GM19238 (cell line): ENCODE results near the gene CDK6.
"Not testable (repeated sequence)": the region's sequence is repeated elsewhere in the genome, so short reads cannot be mapped to it uniquely, and the experiment has no call there.

Experiments used
- DNase-seq: peaks from one replicate; pipeline ENCODE4 v3.0.0; 2011; ENCODE audit warnings: low spot score; ENCODE audit not compliant: insufficient read length

The CDK6 gene

DNA sequence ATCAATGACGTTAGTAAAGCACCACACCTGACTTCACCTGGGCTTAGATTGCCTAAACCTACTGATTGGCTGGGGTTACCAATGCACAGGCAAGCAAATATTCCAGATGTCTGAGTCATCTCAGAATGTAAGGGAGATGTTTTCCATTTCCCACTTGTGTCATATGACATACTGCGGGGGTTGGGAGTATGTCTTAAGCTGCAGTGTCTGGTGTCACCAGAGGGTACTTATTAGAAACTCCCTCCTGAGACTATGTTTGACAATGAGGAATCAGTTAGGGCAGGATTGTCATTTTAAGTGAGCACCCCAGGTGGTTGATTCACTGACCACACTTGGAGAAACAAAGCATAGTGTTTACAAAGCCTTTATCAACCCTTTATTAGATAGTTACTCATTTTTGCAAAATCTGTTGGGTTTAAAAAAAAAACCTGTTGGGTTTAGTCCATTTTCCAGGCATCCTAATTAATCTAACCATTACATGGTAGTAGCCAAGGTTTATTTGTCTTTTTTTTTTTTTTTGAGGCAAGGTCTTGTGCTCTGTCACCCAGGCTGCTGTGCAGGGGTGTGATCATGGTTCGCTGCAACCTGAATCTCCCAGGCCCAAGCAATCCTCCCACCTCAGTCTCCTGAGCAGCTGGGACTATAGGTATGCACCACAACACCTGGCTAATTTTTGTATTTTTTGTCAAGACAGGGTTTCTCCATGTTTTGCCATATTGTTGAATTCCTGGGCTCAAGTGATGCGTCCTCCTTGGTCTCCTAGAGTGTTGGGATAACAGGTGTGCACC is 72.5 kb downstream of the CDK6 start:
- no peak for DNase-seq

DNA sequence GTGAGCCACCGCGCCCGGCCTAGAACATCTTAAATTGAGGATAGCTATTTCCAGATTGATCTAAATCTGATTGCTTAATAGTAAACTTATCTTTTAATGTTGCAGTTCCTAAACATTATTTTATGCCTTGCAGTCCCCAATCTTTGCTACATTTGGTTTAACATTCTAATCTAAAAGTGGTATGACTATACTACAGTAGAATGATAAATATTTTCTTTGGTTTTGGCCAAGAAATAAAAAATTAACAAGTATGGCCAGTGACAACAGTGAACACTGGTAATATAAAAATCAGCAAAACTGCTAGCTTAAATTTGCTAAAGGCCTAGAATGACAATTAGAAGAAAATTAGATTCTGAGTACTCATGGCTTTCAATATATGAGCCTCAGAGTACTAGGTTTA is 73.5 kb downstream of the CDK6 start:
- DNase-seq = no peak

DNA sequence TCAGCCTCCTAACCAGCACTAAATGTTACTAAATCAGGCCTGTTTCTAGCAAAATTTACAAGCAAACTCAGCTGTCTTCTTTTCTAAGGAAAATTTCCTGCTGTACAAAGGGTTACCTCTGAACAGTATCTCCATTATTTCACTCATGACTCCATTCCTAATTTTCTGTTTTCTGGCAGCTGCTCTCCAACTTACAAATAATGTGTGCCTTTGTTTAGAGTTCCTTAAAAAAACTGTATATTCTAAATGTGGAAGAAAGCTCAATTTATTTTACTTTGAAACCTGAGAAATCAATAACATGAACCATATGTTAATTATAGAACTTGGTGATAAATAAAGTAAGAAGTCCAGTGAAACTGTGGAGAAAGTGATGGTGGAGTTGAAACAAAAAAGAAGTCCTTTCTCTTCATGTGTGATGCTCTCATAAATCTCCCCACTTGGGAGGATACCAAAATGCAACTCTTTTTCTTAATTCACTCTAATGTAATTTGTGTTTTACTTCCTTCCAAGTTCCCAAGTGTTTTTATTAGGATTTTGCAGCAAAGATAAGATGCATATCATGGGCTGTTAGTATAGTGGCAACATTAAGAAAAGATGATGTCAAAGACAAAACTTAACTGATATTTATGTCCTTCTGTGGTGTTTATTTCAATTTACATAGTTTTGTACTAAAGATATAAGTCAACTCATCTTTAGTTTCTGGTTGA is 74.8 kb downstream of the CDK6 start:
- DNase-seq = no peak

DNA sequence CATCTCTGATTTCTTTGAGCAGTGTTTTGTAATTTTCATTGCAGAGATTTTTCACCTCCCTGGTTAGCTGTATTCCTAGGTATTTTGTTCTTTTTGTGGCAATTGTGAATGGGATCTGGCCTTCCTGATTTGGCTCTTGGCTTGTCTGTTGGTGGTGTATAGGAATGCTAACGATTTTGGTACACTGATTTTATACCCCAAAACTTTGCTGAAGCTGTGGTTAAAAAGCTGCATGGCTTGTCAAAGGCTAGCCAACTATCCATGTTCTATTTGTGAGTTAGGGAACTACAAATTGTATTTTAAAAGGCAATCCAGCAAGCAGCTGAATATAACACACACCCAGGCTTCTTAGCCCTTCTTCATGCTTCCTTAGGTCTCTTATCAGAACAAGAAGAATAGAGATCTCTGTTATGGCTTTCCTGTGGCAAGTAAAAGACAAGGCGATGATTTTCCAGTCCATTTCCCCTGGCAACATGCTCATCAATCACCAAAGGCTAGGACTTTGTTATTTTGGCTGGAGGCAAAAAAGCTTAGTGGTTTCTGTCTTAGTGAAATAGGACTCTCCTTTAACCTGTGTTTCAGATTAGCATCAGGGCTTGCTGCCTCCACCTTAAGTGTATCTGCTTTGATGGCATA is 77.5 kb downstream of the CDK6 start:
- no peak for DNase-seq

DNA sequence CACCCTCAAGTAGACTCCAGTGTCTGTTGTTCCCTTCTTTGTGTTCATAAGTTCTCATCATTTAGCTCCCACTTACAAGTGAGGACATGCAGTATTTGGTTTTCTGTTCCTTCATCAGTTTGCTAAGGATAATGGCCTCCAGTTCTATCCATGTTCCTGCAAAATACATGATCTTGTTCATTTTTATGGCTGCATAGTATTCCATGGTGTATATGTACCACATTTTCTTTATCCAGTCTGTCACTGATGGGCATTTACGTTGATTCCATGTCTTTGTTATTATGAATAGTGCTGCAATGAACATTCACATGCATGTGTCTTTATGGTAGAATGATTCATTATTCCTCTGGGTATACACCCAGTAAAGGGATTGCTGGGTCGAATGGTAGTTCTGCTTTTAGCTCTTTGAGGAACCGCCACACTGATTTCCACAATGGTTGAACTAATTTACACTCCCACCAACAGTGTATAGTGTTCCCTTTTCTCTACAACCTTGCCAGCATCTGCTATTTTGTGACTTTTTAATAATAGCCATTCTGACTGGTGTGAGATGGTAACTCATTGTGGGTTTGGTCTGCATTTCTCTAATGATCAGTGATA is 79.0 kb downstream of the CDK6 start:
- not testable (repeated sequence) for DNase-seq

DNA sequence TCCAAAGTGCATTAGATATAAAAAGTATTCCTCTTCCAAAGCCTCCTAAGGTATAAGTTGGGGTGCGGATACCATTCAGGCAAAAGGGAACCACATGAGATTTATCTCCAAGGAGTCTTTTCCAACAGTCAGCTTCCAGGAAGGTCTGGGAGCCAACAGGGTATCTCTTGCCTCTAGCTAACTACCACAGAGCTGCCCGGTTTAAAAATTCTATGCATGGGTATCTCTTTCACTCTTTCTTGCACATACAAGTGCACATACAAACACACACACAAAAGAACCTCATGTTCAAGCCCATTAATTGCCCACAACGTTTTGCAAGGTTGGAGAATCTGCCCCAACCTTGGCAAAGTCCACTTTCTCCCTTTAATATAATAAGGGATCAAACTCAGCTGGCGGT is 80.7 kb downstream of the CDK6 start:
- no peak for DNase-seq

DNA sequence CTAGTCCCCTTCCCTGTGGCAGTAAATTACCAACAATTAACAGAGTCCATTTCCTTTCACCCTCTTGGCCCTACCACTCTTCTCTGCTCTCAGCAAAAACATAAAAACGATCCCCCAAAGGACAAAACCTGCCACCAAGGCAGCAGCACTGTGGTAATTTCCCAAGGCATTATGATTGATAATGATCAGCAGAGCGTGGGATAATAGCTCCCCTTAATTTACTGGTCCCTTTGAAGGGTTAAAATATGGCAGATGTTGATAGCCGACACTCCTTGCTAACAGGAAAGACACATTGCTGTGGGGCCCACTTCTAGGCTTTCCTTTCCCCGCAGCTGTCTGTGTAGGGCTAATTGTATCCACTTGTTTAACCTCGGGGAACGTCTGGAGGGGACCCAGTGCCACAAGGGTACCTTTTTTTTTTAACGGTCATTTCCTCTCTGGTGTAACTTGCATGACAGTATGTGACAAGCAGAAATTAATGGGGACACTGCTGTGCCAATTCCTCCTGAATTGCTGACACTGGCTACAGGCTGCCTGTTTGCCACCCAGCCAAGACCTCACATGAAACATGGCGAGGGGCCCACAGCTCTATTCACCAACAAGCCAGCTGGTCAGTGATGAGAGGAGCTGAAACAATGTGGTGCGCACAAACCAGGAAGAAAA is 81.3 kb downstream of the CDK6 start:
- DNase-seq = no peak

DNA sequence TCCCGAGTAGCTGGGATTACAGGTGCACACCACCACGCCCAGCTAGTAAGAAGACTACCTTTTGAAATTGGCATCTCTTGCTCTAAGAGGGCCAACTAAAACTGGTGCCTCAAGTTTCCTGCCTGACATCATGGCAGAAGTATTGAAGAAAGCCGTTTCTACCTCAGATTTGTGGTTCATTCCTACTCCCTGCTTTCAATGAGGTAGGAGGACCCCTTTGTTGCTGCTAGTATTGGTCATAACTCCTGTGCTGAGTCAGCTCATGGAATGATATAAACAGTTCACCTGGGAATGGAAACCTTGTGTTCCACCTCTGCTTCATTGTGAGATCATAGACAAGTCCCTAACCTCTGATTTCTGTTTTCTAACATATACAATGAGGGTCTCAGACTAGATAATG is 82.8 kb downstream of the CDK6 start:
- DNase-seq = no peak

DNA sequence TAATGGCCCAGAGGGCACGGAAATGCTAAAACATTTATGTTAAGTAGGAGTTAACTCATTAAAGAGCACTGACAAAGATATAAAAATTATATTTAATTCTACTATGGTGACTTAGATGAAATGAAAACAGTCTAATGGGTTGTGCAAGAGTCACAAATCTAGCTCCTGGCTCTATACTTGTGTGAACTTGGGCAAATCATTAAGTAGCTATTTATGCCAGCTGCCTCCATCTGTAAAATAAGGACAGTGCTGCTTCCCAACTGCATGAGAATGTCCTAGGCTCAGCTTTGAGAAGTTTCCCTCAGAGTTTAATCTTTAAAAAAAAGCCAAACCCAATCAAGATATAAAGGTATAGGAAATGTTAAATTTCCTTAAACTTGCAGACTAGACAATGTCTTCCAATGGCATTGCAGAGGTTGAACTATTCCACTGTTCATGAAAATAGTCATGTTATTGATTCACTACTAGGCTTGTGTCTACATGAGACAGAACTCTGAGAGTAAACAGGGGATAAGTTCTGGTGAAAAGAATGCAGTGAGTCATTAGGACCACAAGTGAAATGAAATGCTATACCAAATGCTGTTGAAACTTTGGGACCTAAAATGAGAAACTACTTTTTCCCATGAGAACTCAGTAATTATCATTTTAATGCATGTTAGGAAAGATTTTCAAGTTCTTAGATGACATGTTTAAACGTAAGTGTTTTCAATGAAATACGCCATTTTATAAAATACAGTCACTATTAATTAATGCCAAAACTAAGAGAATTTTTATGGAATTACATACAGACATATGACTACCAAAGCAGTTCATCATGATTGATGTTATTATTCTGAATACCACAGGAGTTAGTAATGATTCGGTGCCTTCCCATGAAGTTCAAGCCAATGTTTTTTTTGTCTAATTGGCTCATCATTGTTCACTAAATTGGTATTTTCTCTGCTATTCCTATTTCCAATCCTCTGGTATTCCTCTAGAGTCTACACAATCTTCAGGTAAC is 84.2 kb downstream of the CDK6 start:
- no peak for DNase-seq

DNA sequence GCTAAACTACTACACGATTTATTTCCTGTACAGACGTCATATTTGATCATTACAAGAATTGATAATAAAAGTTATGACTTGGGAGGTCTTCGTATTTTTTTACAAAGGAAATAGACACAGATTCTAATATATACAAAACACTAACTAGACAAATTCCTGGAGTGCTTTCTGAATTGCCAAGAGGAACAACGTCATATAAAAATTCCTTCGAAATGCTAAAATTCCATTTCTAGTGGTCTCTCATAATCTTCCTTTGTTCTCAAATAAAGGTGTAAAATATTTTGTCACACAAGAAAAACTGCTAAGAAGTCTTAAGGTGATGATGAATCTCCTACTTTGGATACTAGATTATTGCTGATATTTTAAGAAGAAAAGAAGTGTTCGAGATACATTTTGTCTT is 85.4 kb downstream of the CDK6 start:
- no peak for DNase-seq

DNA sequence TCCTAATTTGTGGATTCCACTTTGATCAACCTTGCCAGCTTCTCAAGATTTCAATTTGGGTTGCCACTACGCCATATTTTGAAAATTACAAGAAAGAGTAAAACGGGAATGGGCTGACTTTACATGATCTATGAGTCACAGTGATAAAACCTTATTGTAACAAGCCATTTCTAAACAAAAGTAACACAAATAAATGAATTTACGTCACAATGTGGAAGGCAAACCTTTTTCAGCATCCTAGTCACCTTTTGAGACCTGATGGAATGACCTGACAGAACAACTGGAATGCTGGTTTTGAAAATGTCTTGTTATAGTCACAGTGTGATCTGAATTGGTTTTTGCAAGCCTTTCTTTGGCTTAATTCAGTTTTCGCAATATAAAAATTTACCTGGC is 85.9 kb downstream of the CDK6 start:
- no peak for DNase-seq

DNA sequence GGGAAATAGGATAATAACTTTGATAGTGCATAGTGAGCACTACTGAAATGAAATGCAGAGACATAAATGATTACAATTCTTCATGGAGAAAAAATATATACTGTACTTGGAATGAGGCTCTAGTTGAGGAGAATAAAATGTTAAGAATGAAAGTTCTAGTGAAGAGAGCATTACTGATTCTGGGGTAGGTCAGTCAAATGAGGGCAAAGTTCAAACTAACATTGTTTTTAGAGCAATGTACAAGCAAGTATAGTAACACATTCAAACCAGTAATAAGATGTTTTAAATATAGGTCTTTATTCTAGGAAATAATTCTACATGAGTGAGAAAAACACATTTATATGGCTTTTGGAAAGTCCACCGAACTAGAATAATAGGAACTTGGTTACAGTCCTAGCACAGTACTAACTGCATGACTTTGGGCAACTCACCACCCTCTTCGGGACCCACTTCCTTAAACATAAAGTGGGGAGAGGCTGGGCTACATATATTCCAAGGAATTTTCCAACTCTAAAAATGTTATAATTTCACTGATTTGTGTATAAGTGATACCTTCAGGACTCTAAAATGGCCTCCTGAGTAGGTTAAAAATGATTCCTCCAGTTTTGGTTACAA is 86.4 kb downstream of the CDK6 start:
- no peak for DNase-seq

DNA sequence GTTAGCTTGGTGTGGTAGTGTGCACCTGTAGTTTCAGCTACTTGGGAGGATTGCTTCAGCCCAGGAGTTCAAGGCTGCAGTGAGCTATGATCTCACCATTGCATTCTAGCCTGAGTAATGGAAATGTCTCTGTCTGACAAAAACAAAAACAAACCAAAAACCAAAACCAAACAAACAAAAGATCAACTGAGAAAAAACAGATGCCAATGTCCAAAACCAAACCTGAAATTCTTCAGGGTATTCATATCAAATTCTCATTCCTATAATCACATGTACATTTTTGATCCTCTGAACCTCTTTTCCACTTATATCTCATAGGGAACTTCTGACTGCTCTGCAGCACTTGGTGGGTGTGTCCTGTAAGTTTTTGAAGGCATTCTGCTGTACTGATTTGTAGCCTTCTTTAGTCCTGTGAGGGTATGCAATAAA is 87.0 kb downstream of the CDK6 start:
- DNase-seq = no peak

DNA sequence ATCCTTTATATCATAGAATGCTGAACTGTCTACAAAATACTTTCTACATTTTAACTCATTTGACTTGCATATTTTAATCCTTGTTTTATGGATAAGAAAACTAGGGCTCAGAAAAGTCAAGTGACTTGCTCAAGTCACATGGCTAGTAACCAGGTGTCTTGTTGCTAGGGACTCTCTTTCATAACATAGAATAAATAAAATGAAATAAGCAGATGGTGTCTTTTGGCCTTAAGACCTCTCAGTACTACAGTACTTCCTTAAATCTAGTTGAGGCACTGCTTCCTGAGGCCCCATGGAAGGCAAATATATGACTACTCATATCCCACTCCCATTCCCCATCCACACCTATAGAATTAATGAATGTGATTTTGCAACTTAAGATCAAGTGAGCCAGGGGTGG is 87.9 kb downstream of the CDK6 start:
- DNase-seq = no peak

DNA sequence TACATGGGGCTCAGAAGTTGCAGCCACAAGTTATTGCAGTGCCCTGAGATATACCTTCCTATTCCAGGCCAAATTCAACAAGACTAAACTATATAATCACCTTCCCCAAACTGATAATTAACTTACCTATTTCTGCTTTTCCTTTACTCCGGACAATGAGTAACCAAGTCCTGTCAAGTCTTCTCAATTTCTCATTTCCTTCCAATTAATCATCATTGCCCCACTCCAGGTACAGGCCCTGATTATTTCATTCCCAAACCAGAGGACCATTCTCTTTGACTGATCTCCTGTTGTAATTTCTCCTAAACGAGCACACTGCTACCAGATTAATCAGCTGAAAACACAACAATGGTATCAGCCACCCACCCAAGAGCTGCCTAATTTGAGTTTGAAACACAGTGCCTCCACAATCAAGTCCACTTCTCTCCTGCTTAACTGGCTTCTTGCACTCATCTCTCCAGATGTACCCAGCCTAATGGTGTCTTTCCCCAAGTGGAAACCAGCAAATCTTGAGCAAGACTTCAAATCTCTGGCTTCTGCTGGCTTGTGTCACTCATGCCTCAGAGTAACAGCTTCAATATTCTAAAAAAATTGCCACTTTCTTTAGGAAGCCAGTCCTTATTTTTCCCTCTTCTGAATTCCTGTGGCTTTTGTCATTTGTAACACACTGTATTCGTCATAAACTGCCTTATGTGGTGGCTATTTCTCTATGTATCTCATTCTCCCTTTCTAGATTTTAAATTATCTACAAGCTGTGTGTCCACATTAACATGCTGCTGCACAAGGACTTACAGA is 89.1 kb downstream of the CDK6 start:
- DNase-seq = no peak

DNA sequence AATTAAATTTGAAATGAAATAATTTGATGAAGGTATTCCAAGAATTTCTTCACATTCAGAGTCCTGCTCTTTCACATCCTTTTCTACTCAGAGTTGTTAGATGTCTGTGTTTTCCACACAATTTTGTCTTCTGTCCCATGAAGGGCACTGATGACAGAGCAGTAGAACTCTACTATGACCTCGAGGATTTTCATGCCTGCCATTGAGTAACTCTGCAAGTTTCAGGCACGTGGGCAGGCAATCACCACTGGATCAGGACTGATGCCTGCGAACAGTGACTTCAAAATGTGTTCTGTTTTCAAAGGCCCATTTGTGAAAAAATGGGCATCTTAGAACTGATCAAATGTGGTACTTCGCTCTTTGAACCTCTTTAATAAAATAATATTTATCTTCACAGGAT is 91.1 kb downstream of the CDK6 start:
- no peak for DNase-seq

DNA sequence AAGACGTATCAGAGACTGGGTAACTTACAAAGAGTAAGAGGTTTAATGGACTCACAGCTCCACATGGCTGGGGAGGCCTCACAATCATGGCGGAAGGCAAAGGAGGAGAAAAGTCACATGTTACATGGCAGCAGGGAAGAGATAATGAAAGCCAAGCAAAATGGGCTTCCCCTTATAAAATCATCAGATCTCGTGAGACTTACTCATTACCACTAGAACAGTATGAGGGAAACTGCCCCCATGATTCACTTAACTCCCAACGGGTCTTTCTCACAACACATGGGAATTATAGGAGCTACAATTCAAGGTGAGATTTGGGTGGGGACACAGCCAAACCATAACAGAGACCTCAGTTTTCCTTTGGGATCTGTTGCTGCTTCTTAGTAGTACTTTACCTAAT is 92.2 kb downstream of the CDK6 start:
- DNase-seq = not testable (repeated sequence)

DNA sequence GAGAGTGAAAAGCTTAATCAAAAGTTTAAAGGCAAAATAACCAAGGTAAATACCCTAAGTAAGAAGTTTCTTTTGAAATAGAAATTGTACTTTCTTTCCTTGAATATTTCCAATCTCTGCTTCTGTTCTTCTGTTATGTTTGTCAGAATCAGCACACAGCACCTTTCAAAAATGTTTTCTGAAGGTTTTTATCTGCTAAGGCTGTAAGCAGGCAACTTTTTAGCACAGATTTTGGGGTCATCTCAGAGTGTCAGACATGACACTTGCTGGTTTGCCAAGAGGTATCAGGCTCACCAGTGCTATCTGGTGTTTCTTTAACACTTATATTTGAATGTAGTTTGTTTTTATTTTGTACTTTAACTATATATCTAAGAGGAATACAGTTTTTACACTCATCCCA is 94.2 kb downstream of the CDK6 start:
- DNase-seq = no peak

DNA sequence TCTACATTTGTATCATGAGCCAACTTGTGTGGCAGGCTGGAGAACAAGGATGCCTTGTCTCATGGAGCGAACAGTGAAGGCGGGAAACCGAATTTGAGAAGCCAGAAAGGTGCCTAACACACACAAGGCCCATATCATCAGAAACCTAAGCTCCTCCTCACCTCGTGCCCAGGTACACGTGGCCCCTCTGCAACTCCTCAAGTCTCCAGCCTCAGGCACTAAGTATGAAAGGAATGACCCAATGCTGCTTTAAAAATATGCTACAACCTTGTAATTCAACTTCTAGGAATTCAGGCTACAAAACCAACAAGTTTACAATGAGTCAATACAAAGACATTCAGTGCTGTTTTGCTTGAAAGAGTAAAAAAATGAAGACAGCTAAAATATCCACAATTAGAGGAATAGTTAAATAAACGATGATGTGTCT is 95.7 kb downstream of the CDK6 start:
- DNase-seq = no peak
